Thyroid gland (tissue), 4 donors: ENCODE results near the gene TRAF3IP3. TPM values are rescaled to one million over a fixed set of nuclear protein-coding genes. Genes with fewer than 3 reads are reported as not detected.

ENCODE experiments used
- DNase-seq, 2 donors: peaks; one replicate each; pipeline ENCODE4 v3.0.0-alpha.2; 2019
- H3K27ac ChIP-seq, 3 donors: fragments of 200-600 bp; sonication (generic); 1 replicate in 2 of 3; 2 replicates in 1 of 3; pipeline ENCODE4 v1.5.1; 2016 to 2019; ENCODE audit warnings: mild to moderate bottlenecking in 1 of 3, moderate library complexity in 1 of 3
- H3K27me3 ChIP-seq: fragments of 200-600 bp; sonication (generic); one replicate; pipeline ENCODE4 v1.5.1; 2019
- H3K36me3 ChIP-seq, 2 donors: fragments of 200-600 bp; sonication (generic); one replicate each; pipeline ENCODE4 v1.5.1; 2016 to 2019
- H3K4me1 ChIP-seq, 2 donors: fragments of 200-600 bp; sonication (generic); one replicate each; pipeline ENCODE4 v1.5.1; 2017 to 2019
- H3K4me3 ChIP-seq, 3 donors: fragments of 200-600 bp; sonication (generic); replicated peaks in 1 of 3; 1 replicate in 2 of 3; 2 replicates in 1 of 3; pipeline ENCODE4 v1.5.1; 2016; ENCODE audit warnings: mild to moderate bottlenecking in 1 of 3
- H3K9me3 ChIP-seq: fragments of 200-600 bp; sonication (generic); one replicate; pipeline ENCODE4 v1.5.1; 2017
- CTCF ChIP-seq, 6 experiments: fragments of 200-600 bp in 3 of 6; fragments of 450-650 bp in 3 of 6; sonication (generic) in 3 of 6; IDR thresholded peaks; one replicate each; pipeline ENCODE4 v1.5.1; 2016 to 2019; ENCODE audit warnings: antibody characterized with exemption in 6 of 6, mild to moderate bottlenecking in 2 of 6, inconsistent platforms in 1 of 6, moderate library complexity in 1 of 6
- POLR2A ChIP-seq, 2 donors: fragments of 450-650 bp; IDR thresholded peaks; one replicate each; pipeline ENCODE4 v1.6.1; 2017; ENCODE audit warnings: antibody characterized with exemption in 2 of 2, mild to moderate bottlenecking in 2 of 2, moderate library complexity in 1 of 2
- WGBS, 2 donors: methylation state at CpG; one replicate each; pipeline ENCODE4 v1.1.5; 2017; 5-methylcytosine and 5-hydroxymethylcytosine counted together
- intact Hi-C: fragments of 100-400 bp; cut with DNase I; formaldehyde crosslinking; loops from one replicate; pipeline ENCODE4 v1.15.1; 2023
- total RNA-seq, 4 donors: library from RNA; depleted of rRNA; stranded (reverse); fragments of >200 nt; gene quantifications; one replicate each; pipeline ENCODE4 v1.2.3, GENCODE V29; 2016

TRAF3IP3 gene
- total RNA-seq, 4 donors from 2014 or later = 0.93 to 2.8 (median 2.3) TPM

- Histone ChIP-seq H3K4me3 (no peak overlapping the region), H3K27me3 (no peaks in the 10 kb centered on the region), H3K4me1 (no peaks in the 10 kb centered on the region), H3K36me3 (no peaks in the 10 kb centered on the region), H3K9me3 (no peaks in the 10 kb centered on the region), H3K27ac (no peak overlapping the region)
- intact Hi-C loops = no loop called here
- 81 to 83% methylated on average over 2 of the region's 2 CpGs for WGBS, 2 donors
- no peak for DNase-seq
- TF ChIP-seq CTCF (IDR thresholded peaks at IDR 0.05) (no peak), POLR2A (IDR thresholded peaks at IDR 0.05) (no peak)
Measured at GRCh38 chr1:209710093-209710492, 45.8 kb upstream of the TRAF3IP3 start.

- no peak for DNase-seq
- Histone ChIP-seq H3K9me3 (no peaks in the 10 kb centered on the region), H3K36me3 (no peaks in the 10 kb centered on the region), H3K4me3 (no peak overlapping the region), H3K27me3 (no peaks in the 10 kb centered on the region), H3K27ac (no peak overlapping the region), H3K4me1 (no peaks in the 10 kb centered on the region)
- no peak for TF ChIP-seq CTCF (IDR thresholded peaks at IDR 0.05)
- TF ChIP-seq POLR2A (IDR thresholded peaks at IDR 0.05) = no peak
- intact Hi-C loops = no loop called here
- WGBS, 2 donors = 90 to 93% methylated on average over 3 of the region's 3 CpGs
Measured at GRCh38 chr1:209710847-209711246, 45.0 kb upstream of the TRAF3IP3 start.

- Histone ChIP-seq H3K4me1 (no peaks in the 10 kb centered on the region), H3K27me3 (no peaks in the 10 kb centered on the region), H3K4me3 (no peak overlapping the region), H3K9me3 (no peaks in the 10 kb centered on the region), H3K27ac (no peak overlapping the region), H3K36me3 (no peaks in the 10 kb centered on the region)
- intact Hi-C loops = no loop called here
- WGBS, 2 donors = 92 to 94% methylated on average over 2 of the region's 2 CpGs
- DNase-seq = no peak
- no peak for TF ChIP-seq CTCF (IDR thresholded peaks at IDR 0.05)
- no peak for TF ChIP-seq POLR2A (IDR thresholded peaks at IDR 0.05)
Measured at GRCh38 chr1:209714338-209714737, 41.5 kb upstream of the TRAF3IP3 start.

- H3K4me3 ChIP-seq = no peak overlapping the region
- H3K27me3 ChIP-seq = no peaks in the 10 kb centered on the region
- H3K27ac ChIP-seq = no peak overlapping the region
- DNase-seq = no peak
- no peaks in the 10 kb centered on the region for H3K4me1 ChIP-seq
- no peaks in the 10 kb centered on the region for H3K9me3 ChIP-seq
- intact Hi-C loops = no loop called here
- TF ChIP-seq CTCF (IDR thresholded peaks at IDR 0.05) = no peak
- no peak for TF ChIP-seq POLR2A (IDR thresholded peaks at IDR 0.05)
- no peaks in the 10 kb centered on the region for H3K36me3 ChIP-seq
Measured at GRCh38 chr1:209715314-209715713, 40.5 kb upstream of the TRAF3IP3 start.

- no peaks in the 10 kb centered on the region for H3K36me3 ChIP-seq
- WGBS, 2 donors = 78 to 84% methylated on average over 2 of the region's 2 CpGs
- intact Hi-C loops = no loop called here
Measured at GRCh38 chr1:209717818-209718217, 38.0 kb upstream of the TRAF3IP3 start.

More at GRCh38 chr1:209717818-209718217, 38.0 kb upstream of the TRAF3IP3 start:
- TF ChIP-seq CTCF (IDR thresholded peaks at IDR 0.05) (no peak), POLR2A (IDR thresholded peaks at IDR 0.05) (no peak)
- Histone ChIP-seq H3K9me3 (no peaks in the 10 kb centered on the region), H3K27ac (no peak overlapping the region), H3K27me3 (no peaks in the 10 kb centered on the region), H3K4me1 (no peaks in the 10 kb centered on the region), H3K4me3 (no peak overlapping the region)
- no peak for DNase-seq
